Measurements from ENCODE around the gene ERC2. TPM values are rescaled to one million over a fixed set of nuclear protein-coding genes. Genes with fewer than 3 reads are reported as not detected.

Gene ERC2
- total and polyA plus RNA-seq, 2 of the 13 experiments (the other 11 are each of a cell fraction or from before 2014, with no cell fraction given): 0.16 to 0.22 TPM

DNA sequence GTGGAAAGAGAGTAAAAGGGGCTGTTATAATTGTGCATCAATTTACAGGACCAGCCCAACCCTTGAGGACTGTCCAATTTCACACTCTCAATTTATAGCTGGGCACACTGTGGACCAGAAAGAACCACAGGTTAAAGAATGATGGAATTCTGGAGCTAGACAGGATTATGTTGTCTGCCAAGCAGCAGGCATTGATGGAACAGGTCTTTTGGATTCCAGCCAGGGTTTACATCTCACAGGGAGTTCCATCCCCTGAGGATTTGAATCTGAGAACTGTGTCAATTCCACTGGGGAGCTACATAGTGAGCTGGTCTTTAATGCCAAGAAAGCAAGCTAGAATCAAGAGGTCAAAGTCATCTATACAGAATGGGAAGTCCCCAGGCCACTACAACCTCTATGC lies 591.7 kb downstream of the ERC2 start:
- H3K27me3 ChIP-seq (ENCODE audit: control insufficient read depth in 1 of 2, insufficient read depth in 2 of 2, low read length in 2 of 2): no peaks in the 10 kb centered on the region
- no peaks in the 10 kb centered on the region for H3K4me1 ChIP-seq (ENCODE audit: insufficient read depth, low read length)
- no TSS peak for BruUV-seq (replicated peaks)
- intact Hi-C loops (cut with micrococcal nuclease; ENCODE audit: unreplicated experiment): no loop called here
- FAIRE-seq: no peak
- in situ Hi-C loops (cut with HindIII; ENCODE audit: extremely low pct_ligation_motif_present, low pct_unique_long_range_greater_than_20kb): no loop called here
- no peak overlapping the region for H3K4me2 ChIP-seq (ENCODE audit: low read depth, low read length)
- H4K20me1 ChIP-seq (ENCODE audit: insufficient read depth, low read length): no peaks in the 10 kb centered on the region
- no peaks in the 10 kb centered on the region for H3K36me3 ChIP-seq (replicated peaks in 1 of 2; ENCODE audit: control insufficient read depth in 1 of 2, insufficient read depth in 2 of 2, low read length in 2 of 2)
- no peak overlapping the region for H3K27ac ChIP-seq (ENCODE audit: extremely low read length, insufficient read depth, low read length)
- H3K79me2 ChIP-seq (ENCODE audit: insufficient read depth, low read length): no peaks in the 10 kb centered on the region
- ChIA-PET CTCF (ENCODE audit: low intra/inter-chr PET ratio, low total read pairs) (no interaction called here), POLR2A (no interaction called here)
- no peak overlapping the region for H3K4me3 ChIP-seq (replicated peaks in 1 of 3; ENCODE audit: insufficient read depth in 1 of 3, low read depth in 2 of 3, low read length in 3 of 3)
- H3K9ac ChIP-seq (ENCODE audit: insufficient read depth, low read depth, low read length): no peak overlapping the region
- DNase-seq (ENCODE audit: low spot score): no peak
- H3K9me3 ChIP-seq (ENCODE audit: low read length): no peaks in the 10 kb centered on the region
- no peak for ATAC-seq
- H2AFZ ChIP-seq (ENCODE audit: low read length): no peak overlapping the region
- no peak for TF ChIP-seq ZNF235 (CRISPR knock-in tag; IDR thresholded peaks at IDR 0.05; ENCODE audit: borderline replicate concordance)
- TF ChIP-seq SRSF9 (IDR thresholded peaks at IDR 0.05; ENCODE audit: borderline replicate concordance, insufficient read depth, low read depth, low read length, poor library complexity, severe bottlenecking): no peak
- TF ChIP-seq NFIC (IDR thresholded peaks at IDR 0.05; ENCODE audit: low read length): no peak

DNA sequence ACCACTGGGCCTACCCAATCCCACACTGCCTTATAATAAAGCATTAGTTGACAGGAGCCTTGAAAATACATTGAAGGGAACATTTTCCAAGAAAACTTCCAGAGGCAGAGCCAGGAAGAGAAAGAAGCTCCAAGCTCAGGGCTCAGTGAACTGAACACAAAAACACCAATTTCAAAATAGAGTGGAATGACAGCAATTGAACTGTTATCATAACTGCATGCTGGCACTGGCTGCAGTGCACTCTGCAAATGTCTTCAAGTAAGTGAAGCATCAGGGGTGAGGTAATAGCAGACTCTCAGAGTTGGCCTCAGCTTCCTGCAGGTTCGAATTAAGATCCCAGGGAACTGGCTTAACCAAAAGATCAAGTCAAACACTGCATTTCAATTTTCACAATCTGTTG lies 593.2 kb downstream of the ERC2 start:
- ChIA-PET CTCF (ENCODE audit: low intra/inter-chr PET ratio, low total read pairs) (no interaction called here), POLR2A (no interaction called here)
- BruUV-seq (replicated peaks): no TSS peak
- Histone ChIP-seq H3K4me3 (replicated peaks in 1 of 3; ENCODE audit: insufficient read depth in 1 of 3, low read depth in 2 of 3, low read length in 3 of 3) (no peak overlapping the region), H3K9ac (ENCODE audit: insufficient read depth, low read depth, low read length) (no peak overlapping the region), H3K4me1 (ENCODE audit: insufficient read depth, low read length) (no peaks in the 10 kb centered on the region), H2AFZ (ENCODE audit: low read length) (no peak overlapping the region), H3K79me2 (ENCODE audit: insufficient read depth, low read length) (no peaks in the 10 kb centered on the region), H3K9me3 (ENCODE audit: low read length) (no peaks in the 10 kb centered on the region), H3K4me2 (ENCODE audit: low read depth, low read length) (no peak overlapping the region), H3K36me3 (replicated peaks in 1 of 2; ENCODE audit: control insufficient read depth in 1 of 2, insufficient read depth in 2 of 2, low read length in 2 of 2) (no peaks in the 10 kb centered on the region), H3K27ac (ENCODE audit: extremely low read length, insufficient read depth, low read length) (no peak overlapping the region), H3K27me3 (ENCODE audit: control insufficient read depth in 1 of 2, insufficient read depth in 2 of 2, low read length in 2 of 2) (no peaks in the 10 kb centered on the region), H4K20me1 (ENCODE audit: insufficient read depth, low read length) (no peaks in the 10 kb centered on the region)
- ATAC-seq (no peak), FAIRE-seq (no peak), DNase-seq (ENCODE audit: low spot score) (no peak)
- TF ChIP-seq TBX2 (CRISPR knock-in tag; IDR thresholded peaks at IDR 0.05; ENCODE audit: borderline replicate concordance) (no peak), CENPX (CRISPR knock-in tag; IDR thresholded peaks at IDR 0.05) (no peak), IRF2 (CRISPR knock-in tag; IDR thresholded peaks at IDR 0.05) (no peak), AHR (CRISPR knock-in tag; IDR thresholded peaks at IDR 0.05) (no peak), NFE2 (CRISPR knock-in tag; IDR thresholded peaks at IDR 0.05) (no peak), MZF1 (CRISPR knock-in tag; IDR thresholded peaks at IDR 0.05; ENCODE audit: borderline replicate concordance) (no peak), ESRRA (CRISPR knock-in tag; IDR thresholded peaks at IDR 0.05; ENCODE audit: low read depth) (no peak), ZNF512B (CRISPR knock-in tag; IDR thresholded peaks at IDR 0.05; ENCODE audit: borderline replicate concordance) (no peak), ZNF746 (CRISPR knock-in tag; IDR thresholded peaks at IDR 0.05) (no peak), ZNF296 (CRISPR knock-in tag; conservative IDR thresholded peaks at IDR 0.05) (no peak), PLRG1 (conservative IDR thresholded peaks at IDR 0.05) (no peak), ZNF572 (CRISPR knock-in tag; IDR thresholded peaks at IDR 0.05) (no peak)
- TF ChIP-seq, protein P1, sequence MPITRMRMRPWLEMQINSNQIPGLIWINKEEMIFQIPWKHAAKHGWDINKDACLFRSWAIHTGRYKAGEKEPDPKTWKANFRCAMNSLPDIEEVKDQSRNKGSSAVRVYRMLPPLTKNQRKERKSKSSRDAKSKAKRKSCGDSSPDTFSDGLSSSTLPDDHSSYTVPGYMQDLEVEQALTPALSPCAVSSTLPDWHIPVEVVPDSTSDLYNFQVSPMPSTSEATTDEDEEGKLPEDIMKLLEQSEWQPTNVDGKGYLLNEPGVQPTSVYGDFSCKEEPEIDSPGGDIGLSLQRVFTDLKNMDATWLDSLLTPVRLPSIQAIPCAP (CRISPR knock-in tag; IDR thresholded peaks at IDR 0.05; ENCODE audit: low read depth): no peak
- WGBS (ENCODE audit: low lambda C conversion rate): no CpG with 5 or more reads among the region's 1 CpG
- in situ Hi-C loops (cut with HindIII; ENCODE audit: extremely low pct_ligation_motif_present, low pct_unique_long_range_greater_than_20kb): no loop called here
- intact Hi-C loops (cut with micrococcal nuclease; ENCODE audit: unreplicated experiment): no loop called here
